ENCODE results near the gene RPS16.

RPS16 gene

DNA sequence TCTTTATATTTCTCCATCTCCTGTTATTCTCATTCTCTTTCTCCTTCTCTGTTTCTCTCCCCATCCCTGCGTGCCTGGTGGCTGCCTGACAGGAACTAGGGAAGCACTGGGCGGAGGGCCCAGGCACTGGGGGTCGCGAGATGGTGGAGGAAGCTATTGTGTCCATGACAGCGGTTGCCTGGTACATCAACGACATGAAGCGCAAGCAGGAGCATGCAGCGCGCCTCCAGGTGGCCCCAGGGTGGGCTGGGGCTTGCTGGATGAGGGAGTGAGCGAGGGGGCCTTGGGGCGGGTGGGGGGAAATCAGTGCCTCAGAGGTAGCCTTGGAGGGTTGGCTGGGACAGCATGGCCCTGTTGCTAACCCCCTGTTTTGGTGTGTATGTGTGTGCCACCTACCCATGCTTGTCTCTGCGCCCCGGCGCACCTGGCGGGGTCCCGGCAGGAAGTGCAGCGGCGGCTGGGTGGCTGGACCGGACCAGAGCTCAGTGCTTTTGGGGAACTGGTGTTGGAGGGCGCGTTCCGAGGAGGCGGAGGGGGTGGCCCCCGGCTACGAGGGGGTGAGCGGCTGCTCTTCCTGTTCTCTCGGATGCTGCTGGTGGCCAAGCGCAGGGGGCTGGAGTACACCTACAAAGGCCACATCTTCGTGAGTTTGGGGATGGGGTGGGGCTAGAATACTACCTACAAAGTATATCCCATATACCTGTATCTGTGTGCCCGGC, 18.1 kb downstream of the RPS16 start:
- DNase-seq = no peak

DNA sequence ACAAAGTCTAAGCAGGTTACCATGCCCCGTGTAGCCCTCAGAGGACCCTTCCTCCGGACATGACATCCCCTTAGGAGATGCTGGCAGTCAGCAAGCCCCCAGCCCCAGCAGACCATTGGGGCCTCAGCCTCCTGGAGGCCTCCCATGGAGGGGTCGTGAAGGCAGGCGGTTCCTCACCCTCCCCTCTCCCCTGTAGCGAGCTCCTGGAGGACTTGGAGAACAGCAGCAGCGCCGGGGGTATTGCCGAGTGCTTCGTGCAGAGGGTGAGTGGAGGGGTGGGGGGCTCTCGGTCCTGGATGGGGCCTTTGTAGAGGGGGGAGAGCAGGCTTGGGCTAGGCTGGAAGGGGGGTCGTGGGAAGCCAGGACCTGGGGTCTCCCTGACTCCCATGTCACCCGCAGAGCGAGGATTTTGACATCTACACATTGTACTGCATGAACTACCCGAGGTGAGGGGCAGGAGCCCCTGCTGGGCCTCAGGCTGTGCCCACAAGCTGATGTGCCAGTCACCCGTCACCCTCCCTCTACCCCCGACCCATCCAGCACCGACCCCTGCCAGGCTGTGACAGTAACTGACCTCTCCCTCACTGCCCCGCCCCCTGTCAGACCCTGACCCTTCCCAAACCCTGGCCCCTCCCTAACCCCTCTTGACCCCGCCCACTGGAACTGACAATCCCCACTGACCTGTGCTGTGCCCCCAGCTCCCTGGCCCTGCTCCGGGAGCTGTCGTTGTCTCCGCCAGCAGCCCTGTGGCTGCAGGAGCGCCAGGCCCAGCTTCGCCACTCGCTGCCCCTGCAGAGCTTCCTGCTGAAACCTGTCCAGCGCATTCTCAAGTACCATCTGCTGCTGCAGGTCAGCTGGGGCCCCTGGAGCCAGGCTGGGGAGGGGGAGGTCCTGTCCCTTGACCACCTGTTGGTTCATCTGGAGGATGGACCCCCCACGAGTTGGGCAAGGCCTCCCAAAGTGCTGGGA, 19.3 kb downstream of the RPS16 start:
- no peak for DNase-seq

DNA sequence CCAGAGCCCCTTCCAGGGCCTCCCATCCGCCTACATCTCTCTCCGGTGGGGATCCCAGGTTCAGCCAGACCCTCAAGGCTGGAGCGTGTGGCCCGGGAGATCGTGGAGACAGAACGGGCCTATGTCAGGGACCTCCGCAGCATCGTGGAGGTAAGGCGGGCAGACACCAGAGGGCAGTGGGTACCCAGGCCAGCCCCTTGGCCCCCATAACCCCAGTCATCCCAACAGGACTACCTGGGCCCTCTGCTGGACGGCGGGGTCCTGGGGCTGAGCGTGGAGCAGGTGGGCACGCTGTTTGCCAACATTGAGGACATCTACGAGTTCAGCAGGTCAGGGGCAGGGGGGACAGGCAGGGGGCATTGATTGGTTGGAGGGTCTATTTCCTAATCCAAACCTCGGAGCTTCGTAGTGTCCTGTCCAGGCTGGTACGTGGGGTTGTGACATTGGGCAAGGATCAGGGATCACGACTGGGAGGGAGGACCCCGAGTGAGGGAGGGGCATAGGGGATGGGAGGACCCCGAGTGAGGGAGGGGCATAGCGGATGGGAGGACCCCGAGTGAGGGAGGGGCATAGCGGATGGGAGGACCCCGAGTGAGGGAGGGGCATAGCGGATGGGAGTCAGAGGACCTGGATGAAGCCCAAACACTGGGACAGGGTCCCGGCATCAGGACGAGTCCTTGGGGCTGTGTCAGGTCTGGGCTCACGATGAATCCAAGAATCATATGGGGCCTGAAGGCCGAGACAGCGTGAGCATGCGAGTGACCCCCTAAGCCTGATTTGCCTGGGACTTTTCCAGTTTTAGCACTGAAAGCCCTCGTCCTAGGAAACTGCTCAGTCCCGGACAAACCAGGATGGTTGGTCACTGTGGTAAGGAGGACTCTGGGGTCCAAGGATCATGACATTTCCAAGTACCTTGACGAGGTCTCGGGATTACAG, 20.4 kb downstream of the RPS16 start:
- no peak for DNase-seq

DNA sequence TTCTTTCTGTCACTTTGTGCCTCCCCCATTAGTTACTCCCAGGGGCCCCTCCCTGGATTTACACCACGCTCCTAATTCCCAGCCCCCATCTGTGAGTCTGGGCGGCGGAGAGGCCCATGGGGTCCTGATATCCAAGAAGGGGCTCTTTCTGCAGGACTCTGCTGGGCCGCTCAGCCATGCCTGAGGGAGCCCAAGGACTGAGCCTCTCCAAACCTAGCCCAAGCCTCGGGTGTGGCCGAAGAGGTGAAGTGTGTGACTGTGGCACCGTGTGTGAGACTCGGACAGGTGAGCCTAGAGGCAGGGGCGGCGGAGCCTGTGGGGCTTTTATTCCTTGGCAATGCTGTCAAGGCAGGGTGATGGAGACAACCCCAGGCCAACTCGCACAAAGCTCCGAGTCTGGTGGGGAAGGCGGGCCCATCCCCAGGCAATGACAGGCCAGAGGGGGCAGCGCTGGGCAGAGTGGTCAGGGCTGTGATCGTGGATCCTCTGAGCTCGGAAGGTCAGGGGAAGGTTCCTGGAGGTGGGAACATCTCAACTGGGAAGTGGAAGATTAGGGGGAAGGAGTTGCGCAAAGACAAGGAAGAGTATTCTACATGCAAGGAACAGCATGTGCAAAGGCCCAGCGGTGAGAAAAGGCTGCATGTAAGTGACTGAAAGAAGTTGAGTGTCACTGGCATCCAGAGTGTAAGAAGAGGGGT, 21.7 kb downstream of the RPS16 start:
- DNase-seq = no peak

DNA sequence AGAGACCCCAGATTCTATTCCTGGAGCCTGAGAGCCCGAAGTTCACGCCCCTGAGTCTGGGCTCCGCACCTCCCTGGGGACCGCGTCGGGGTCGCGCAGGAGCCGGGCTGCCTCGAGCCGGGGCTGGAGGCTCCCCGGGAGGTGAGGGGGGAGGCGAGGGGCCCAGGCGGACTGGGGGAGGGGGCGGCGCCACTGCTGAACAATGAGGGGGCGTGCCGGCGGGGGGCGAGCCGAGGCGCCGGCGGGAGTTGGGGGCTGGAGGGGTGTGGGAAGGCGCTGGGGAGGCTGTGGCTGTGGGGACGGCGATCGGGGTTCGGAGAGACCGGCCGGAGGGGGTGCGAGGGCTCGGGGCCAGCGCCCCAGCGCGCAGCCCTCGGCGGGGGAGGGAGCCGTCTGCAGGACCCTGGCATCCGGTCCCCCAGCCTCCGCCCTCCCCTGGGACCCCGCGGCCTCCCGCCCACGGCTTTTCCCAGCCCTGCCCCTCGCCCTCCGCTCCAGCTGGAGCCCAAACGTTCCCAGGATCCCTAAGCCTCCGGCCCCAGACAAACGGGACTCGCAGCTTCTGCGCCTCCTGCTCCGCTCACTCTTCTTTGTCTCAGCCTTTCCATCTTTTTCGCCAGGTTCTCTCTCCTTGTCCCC, 22.4 kb downstream of the RPS16 start:
- DNase-seq = no peak

DNA sequence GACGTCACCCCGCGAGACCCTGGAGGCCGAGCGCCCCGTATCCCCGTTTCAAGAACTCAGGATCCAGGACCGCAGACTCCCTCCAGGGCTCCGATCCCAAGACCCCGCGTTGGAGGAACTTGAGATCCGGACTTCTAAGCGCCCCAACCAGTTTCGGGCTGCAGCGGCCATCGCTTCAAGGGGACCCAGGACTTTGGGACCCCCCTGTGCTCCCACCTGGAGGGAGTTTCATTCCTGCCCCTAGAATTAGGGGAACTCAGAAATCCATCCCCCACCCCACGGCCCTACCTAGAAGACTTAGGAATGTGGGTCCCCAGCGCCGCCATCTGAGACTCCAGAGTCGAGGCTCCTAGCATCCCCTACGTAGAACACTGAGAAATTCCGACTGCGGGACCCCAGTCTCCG, 22.9 kb downstream of the RPS16 start:
- no peak for DNase-seq

DNA sequence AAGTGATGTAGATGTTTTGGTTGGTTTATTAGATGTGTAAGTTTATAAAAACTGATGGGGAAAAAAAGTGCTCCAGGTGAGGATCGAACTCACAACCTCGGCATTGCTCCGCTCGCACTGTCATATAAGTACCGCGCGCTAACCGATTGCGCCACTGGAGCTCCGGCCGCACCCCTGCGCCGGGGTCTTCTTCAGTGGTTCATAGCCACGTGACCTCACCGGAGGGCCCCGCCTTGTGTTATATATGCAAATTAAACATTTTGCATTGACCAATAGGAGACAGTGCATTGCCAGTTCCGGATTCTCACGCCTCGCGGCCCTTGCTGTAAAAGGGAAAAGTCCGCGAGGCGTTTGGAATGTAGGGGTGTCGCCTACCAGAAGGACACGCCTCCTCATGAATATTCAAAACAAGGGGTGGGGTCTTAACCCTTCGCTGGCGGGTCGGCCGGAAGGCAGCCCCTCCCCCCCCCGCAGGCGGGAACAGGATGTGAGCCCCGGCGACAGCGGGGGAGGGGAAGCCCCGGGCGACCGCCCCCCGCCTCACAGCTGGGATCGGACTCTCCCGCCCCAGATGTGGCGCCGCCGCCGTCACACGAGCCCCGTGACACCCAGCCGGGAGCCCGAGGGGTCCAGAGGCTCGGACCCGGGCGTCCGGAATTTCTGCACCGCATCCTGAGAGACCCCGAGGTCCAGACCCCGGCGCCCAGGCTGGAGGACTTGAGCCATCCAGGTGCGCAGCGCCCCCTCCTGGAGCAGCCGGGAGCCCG, 23.5 kb downstream of the RPS16 start, which contains the start of gene PLEKHG2:
PLEKHG2 (plus strand) TSS at position 570 of the 767 bp plus-strand sequence. CDS start 1,418 bp downstream, outside the sequence.
- peak; percentile 100 for DNase-seq

DNA sequence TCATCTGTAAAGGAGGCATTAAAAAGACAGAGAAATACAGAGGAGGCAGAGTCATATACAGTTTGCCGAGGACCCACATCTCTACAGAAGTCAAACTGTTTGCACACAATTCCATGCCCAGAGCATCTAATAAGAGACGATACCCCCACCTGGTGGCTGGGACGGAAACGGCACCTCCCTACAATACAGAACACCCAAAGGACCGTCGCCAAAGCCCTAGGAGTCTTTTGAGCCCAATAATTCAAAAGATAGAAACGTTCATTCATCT, 24.0 kb downstream of the RPS16 start:
- DNase-seq = peak; percentile 92

DNA sequence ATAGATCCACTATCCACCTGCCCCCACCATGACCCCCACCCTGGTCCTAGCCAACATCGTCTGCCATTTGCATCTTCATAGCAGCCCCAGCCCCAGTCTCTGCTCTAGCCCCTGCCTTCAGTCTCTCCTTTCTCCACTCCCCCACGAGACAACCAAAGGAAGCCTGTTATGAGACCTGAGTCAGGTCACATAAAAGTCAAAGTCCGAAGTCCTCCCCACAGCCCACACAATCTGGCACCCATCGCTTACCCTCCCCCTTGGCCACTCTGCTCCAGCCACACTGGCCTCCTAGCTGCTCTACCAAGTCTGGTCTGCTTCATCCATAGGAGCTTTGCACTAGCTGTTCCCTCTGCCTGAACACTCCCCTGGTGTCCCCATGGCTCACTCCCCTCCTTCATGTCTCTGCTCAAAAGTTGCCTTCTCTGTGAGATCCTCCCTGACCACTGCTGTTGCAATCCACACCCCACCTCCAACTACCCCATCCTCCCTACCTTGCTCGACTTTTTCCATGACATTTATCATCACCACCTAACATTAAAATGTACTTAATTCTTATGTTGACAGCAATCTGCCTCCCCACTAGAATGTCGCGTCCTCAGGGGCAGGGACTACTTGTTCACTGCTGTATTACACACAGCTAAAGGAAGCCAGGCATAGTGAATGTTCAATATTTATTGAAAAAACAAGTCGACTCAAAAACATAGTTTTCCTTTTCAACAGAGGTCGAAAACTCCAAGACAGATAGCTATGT, 24.5 kb downstream of the RPS16 start:
- DNase-seq = peak; percentile 25

DNA sequence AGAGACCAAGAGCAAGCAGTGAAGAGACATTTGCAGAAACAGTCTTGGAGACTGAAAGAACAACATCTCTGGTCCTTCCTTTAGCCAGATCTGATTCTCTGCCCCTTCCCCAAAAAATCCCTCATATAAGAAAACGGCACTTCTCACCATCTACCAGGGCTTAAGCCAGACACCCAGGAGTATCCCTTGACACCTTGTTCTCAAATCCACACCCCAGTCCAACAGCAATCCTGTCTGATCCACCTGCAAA, 25.0 kb downstream of the RPS16 start:
- no peak for DNase-seq

DNA sequence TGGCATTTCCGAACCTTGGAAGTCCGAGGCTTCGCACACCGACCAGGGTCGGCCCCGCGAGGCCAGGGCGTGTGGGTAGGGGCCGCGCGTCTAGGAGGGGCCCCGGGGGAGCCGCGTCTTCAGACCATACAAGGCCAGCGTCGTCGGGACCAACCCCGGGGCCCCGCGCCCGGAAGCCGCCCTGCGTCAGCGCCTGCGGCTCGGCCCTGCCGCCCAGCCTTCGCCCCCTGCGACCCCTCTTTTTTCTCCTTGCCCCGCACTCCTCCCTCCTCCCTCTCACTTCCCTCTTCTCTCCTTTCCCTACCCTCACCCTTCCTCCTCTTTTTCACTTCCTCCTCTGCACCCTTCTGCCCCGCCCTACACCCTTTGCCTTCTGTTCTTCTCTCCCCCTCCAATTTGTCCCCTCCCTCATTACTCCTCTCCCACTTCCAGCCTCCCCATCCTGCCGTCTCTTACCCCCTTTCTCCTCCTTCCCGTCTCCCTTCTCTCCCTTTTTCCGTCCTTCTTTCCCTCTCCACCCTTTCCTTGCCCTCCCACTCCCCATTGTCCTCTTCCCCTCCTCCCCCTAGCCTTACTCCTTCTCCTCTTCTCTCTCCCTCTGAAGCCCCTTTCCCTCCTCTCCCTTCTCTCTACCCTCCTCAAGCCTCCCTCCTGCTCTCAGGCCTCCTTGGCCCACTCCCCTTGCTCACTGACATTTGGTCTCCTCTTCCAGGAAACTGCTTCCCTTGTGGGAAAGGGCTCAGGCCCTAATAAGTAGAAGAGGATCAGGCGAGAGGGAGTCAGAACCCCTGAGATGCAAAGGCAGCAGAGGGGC, 25.5 kb downstream of the RPS16 start:
- DNase-seq = peak; percentile 71

DNA sequence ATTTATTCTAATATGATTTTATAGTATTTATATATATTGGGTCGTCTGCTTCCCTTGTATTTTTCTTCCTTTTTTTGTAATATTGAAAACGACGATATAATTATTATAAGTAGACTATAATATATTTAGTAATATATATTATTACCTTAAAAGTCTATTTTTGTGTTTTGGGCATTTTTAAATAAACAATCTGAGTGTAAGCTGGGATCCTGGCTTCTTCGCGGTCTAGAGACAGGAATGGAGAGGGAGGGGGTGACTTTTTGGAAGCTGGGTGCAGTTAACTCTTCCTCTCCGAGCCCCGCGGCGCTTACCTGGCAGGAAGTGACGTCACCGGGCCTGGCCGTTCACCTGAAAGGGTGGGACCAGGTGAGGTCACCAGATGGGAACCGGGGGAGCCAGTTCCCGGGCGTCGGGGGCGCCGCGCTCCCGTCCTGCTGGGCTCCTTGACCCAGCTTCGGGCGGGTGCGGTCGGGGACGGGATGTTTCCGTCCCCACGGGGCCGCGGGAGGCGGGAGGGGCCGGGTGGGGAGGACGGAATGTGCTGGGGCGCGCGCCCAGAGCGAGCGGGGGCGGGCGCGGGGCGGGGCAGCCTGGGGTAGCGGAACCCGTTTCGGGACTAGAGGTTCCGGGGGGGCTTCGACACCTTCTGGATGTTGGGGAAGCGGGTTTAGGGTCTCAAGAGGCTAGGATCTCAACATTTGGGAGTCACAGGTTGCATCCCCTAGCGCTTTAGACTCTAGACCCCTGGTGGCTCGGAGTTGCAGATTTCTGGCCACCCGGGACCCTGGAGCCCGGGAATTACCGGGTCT, 26.3 kb downstream of the RPS16 start:
- peak; percentile 73 for DNase-seq

DNA sequence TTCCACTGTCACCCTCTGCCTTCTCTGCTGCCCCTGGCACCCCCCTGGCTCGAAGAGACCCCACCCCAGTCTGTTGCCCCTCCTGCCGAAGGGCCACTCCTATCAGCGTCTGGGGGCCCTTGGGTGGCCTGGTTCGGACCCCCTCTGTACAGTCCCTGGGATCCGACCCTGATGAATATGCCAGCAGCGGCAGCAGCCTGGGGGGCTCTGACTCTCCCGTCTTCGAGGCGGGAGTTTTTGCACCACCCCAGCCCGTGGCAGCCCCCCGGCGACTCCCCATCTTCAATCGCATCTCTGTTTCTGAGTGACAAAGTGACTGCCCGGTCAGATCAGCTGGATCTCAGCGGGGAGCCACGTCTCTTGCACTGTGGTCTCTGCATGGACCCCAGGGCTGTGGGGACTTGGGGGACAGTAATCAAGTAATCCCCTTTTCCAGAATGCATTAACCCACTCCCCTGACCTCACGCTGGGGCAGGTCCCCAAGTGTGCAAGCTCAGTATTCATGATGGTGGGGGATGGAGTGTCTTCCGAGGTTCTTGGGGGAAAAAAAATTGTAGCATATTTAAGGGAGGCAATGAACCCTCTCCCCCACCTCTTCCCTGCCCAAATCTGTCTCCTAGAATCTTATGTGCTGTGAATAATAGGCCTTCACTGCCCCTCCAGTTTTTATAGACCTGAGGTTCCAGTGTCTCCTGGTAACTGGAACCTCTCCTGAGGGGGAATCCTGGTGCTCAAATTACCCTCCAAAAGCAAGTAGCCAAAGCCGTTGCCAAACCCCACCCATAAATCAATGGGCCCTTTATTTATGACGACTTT, 27.1 kb downstream of the RPS16 start:
- DNase-seq = no peak

DNA sequence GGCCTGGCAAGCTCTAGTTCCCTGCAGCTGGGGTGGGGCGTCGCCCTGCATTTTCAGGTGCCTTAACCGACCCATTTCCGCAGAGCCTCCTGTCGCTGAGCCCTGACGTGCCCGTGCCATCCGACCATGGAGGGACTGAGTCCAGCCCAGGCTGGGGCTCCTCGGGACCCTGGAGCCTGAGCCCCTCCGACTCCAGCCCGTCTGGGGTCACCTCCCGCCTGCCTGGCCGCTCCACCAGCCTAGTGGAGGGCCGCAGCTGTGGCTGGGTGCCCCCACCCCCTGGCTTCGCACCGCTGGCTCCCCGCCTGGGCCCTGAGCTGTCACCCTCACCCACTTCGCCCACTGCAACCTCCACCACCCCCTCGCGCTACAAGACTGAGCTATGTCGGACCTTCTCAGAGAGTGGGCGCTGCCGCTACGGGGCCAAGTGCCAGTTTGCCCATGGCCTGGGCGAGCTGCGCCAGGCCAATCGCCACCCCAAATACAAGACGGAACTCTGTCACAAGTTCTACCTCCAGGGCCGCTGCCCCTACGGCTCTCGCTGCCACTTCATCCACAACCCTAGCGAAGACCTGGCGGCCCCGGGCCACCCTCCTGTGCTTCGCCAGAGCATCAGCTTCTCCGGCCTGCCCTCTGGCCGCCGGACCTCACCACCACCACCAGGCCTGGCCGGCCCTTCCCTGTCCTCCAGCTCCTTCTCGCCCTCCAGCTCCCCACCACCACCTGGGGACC, 27.9 kb downstream of the RPS16 start:
- DNase-seq = no peak

DNA sequence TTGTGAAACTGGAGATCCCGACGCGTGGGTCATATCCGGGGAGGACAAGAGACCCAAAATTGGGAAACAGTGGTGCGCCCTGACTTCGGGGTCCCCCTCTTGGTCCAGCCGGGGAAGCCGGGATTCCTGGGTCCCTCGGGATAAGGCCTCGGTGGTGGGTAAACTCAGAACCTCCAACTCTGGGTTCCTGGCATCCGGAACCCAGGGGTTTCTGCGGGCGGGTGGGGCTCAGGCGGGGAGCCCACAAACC, 28.4 kb downstream of the RPS16 start:
- DNase-seq = peak; percentile 70

DNA sequence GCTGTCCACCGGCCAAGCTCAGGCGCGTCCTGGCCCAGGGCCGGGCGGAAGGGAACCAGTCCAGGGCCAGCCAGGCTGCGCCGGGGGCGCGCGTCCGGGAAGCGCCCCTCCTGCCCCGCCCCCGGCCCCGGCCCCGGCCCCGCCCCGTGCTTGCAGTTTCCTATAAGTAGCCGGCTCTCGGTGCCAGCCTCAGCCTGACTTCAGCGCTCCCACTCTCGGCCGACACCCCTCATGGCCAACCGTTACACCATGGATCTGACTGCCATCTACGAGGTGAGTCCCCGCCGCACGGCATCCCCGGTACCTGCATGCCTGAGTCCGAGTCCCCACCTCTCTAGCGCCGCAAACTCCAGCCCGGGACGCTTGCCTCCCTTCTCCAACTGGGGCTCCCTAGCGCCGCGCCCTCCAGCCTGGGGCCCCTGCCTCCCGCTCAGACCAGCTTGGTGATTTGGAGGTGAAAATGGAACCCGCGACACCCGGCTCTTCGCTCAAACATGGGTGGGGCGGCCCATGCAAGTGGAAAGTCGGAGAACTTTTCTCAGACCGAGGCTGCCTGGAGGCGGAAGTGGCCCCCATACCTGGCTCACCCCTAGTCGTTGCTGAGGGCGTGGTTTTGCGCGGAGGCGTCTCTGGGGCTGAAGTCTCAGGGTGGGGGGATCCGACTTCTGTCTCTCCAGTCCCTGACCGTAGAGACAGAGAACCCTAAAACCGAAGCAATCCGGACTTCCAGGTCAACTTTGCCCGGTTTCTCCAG, 28.9 kb downstream of the RPS16 start, which contains the start of gene ZFP36:
ZFP36 (plus strand) TSS at position 192 of the 754 bp plus-strand sequence; CDS start at position 250, 58 bp downstream.
- peak; percentile 87 for DNase-seq

All from inflammatory macrophage treated with lipopolysaccharide for 4 hours (primary cell).